Peyer's patch (tissue), 4 donors: ENCODE measurements around the gene OR52I2. TPM values are rescaled to one million over a fixed set of nuclear protein-coding genes. Genes with fewer than 3 reads are reported as not detected.
A peak's percentile ranks its signal among the peaks of the same experiment; 100 is the strongest.

Experiments used
- DNase-seq, 3 donors: peaks; one replicate each; pipeline ENCODE4 v3.0.0-alpha.2; 2017 to 2019
- H3K27ac ChIP-seq, 4 donors: fragments of 200-600 bp; sonication (generic); one replicate each; pipeline ENCODE4 v1.5.1; 2016 to 2019
- H3K27me3 ChIP-seq, 2 donors: fragments of 200-600 bp; sonication (generic); one replicate each; pipeline ENCODE4 v1.5.1; 2019
- H3K36me3 ChIP-seq, 3 donors: fragments of 200-600 bp; sonication (generic); one replicate each; pipeline ENCODE4 v1.5.1; 2016 to 2019
- H3K4me1 ChIP-seq, 4 donors: fragments of 200-600 bp; sonication (generic); one replicate each; pipeline ENCODE4 v1.5.1; 2016 to 2019
- H3K4me3 ChIP-seq, 4 donors: fragments of 200-600 bp; sonication (generic); 1 replicate in 3 of 4; 2 replicates in 1 of 4; pipeline ENCODE4 v1.5.1; 2016 to 2019; ENCODE audit warnings: mild to moderate bottlenecking in 1 of 4
- H3K9me3 ChIP-seq, 4 donors: fragments of 200-600 bp; sonication (generic); one replicate each; pipeline ENCODE4 v1.5.1; 2016 to 2019; ENCODE audit warnings: mild to moderate bottlenecking in 1 of 4
- POLR2A ChIP-seq, 2 donors: fragments of 450-650 bp; IDR thresholded peaks; one replicate each; pipeline ENCODE4 v1.5.1; 2017; ENCODE audit warnings: antibody characterized with exemption in 2 of 2, mild to moderate bottlenecking in 2 of 2, moderate library complexity in 2 of 2
- total RNA-seq, 4 donors: library from RNA; depleted of rRNA; stranded (reverse); fragments of >200 nt; gene quantifications; one replicate each; pipeline ENCODE4 v1.1.0, GENCODE V29; 2016
- TF ChIP-seq, protein P1 (sequence below), 6 experiments: fragments of 450-650 bp in 4 of 6; fragments of 200-600 bp in 2 of 6; sonication (generic) in 1 of 6; IDR thresholded peaks; one replicate each; pipeline ENCODE4 v1.5.1; 2017 to 2019; ENCODE audit warnings: antibody characterized with exemption in 6 of 6, mild to moderate bottlenecking in 3 of 6, moderate library complexity in 1 of 6

The OR52I2 gene
- total RNA-seq, 4 donors from 2014 or later: not detected

DNA sequence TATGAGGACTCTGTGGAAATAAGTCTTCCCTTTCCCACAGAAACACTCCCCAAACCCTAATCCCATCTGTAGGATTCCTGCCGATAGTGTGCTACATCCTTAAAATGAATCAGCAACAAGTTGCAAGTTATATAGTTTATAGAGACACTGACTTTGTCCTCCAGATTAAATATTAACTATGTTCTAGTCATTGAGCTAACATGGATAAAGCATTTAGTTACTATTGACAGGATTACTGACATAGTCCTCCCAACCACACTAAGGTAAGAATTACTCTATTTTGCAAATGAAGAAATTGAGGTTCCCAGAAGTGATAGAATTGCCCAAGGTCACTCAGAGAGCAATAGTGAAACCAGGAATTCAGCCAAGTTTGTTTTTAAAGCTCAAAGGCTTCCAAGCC, 34.7 kb upstream of the OR52I2 start:
- Histone ChIP-seq H3K9me3 (peaks cover 0 to 5% (median 0%) of the 10 kb centered on the region in 4 donors), H3K27ac (peak overlapping the region in 1 of 4 donors; percentile 17), H3K4me1 (no peaks in the 10 kb centered on the region), H3K36me3 (no peaks in the 10 kb centered on the region), H3K4me3 (no peak overlapping the region), H3K27me3 (no peaks in the 10 kb centered on the region)
- TF ChIP-seq, protein P1, sequence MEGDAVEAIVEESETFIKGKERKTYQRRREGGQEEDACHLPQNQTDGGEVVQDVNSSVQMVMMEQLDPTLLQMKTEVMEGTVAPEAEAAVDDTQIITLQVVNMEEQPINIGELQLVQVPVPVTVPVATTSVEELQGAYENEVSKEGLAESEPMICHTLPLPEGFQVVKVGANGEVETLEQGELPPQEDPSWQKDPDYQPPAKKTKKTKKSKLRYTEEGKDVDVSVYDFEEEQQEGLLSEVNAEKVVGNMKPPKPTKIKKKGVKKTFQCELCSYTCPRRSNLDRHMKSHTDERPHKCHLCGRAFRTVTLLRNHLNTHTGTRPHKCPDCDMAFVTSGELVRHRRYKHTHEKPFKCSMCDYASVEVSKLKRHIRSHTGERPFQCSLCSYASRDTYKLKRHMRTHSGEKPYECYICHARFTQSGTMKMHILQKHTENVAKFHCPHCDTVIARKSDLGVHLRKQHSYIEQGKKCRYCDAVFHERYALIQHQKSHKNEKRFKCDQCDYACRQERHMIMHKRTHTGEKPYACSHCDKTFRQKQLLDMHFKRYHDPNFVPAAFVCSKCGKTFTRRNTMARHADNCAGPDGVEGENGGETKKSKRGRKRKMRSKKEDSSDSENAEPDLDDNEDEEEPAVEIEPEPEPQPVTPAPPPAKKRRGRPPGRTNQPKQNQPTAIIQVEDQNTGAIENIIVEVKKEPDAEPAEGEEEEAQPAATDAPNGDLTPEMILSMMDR (IDR thresholded peaks at IDR 0.05): no peak
- no peak for TF ChIP-seq POLR2A (IDR thresholded peaks at IDR 0.05)
- no peak for DNase-seq

DNA sequence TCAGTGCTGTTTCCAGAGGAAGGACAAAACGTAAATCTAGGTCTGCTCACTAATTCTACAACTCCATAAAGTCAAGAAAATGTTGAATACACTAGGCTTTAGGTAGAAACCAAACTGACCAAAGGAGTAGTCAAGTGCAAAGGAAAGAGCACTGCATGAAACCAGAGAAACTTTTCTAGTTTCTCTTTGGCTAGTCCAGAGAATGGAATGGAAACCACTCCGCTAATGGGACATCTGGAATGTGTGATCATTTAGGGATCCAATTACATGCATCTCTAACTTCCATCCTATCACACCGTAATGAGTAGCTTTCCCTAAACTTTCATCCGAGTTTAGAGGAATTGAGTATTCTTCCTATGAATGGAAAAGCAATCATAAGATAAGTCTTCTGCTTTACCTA, 34.1 kb upstream of the OR52I2 start:
- TF ChIP-seq, protein P1 (IDR thresholded peaks at IDR 0.05): no peak
- TF ChIP-seq POLR2A (IDR thresholded peaks at IDR 0.05): no peak
- H3K4me1 ChIP-seq: no peaks in the 10 kb centered on the region
- no peak overlapping the region for H3K4me3 ChIP-seq
- H3K27ac ChIP-seq: peak overlapping the region in 1 of 4 donors; percentile 17
- no peaks in the 10 kb centered on the region for H3K27me3 ChIP-seq
- no peak for DNase-seq
- H3K9me3 ChIP-seq: peaks cover 0 to 5% (median 0%) of the 10 kb centered on the region in 4 donors
- no peaks in the 10 kb centered on the region for H3K36me3 ChIP-seq

DNA sequence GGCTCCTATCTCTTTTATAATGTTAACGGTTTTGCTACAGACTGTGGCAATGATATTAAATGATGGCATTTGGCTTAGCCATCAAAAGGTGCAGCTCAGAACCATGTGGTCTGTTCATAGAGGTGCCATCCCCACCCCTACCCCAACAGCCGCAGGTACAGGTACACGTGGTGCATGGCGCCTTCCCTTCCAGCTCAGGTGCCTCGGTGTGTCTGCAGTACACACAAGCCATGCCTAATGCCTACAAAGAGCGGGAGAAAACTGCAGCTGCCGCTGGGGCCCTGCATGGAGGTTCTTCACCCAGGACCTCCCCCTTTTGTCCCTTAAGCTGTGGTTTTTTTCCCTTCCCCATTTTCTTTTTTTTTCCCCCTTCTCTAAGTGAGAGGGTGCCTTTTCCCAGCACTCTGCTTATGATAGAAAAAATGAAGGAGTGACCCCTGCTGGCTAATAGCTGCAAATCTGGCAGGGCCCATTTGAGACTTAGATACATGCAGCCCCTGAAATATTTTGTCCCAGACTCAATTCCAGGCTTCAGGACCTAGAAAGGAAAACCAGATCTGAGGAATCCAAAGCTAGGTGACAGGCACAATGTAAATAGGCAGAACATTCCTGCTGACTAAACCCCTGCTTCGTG, 30.1 kb upstream of the OR52I2 start:
- DNase-seq: no peak
- Histone ChIP-seq H3K27ac (no peak overlapping the region), H3K4me3 (no peak overlapping the region), H3K27me3 (no peaks in the 10 kb centered on the region), H3K9me3 (peaks cover 0 to 5% (median 0%) of the 10 kb centered on the region in 4 donors), H3K36me3 (no peaks in the 10 kb centered on the region), H3K4me1 (no peaks in the 10 kb centered on the region)
- TF ChIP-seq, protein P1 (IDR thresholded peaks at IDR 0.05): peak in 3 of 6 experiments; percentile 31 to 45 (median 39)
- no peak for TF ChIP-seq POLR2A (IDR thresholded peaks at IDR 0.05)

DNA sequence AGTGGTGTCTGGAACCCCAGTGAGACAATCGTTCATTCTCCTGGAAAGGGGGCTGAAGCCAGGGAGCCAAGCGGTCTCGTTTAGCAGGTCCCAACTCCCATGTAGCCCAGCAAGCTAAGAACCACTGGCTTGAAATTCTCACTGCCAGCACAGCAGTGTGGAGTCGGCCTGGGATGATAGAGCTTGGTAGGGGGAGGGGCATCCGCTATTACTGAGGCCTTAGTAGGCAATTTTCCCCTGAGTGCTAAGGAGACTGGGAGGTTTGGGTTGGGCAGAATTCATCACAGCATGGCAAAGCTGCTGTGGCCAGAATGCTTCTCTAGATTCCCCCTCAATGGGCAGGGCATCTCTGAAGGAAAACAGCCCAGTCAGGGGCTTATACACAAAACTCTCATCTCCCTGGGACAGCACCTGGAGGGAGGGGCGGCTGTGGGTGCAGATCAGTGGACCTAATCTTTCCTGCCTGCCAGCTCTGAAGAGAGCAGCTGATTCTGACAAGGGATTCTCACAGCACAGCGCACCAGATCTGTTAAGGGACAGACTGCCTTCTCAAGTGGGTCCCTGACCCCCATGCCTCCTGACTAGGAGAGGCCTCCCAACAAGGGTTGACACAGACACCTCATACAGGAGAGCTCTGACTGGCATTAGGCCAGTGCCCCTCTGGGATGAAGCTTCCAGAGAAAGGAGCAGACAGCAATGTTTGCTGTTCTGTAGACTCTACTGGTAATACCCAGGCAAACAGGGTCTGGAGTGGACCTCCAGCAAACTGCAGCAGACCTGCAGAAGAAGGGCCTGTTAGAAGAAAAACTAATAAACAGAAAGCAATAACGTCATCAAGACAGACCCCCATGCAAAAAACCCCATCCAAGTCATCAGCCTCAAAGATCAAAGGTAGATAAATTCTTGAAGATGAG, 21.8 kb upstream of the OR52I2 start:
- H3K27me3 ChIP-seq: no peaks in the 10 kb centered on the region
- TF ChIP-seq, protein P1 (IDR thresholded peaks at IDR 0.05): no peak
- no peak for TF ChIP-seq POLR2A (IDR thresholded peaks at IDR 0.05)
- DNase-seq: no peak
- H3K4me3 ChIP-seq: no peak overlapping the region
- no peaks in the 10 kb centered on the region for H3K4me1 ChIP-seq
- no peak overlapping the region for H3K27ac ChIP-seq
- H3K9me3 ChIP-seq: no peaks in the 10 kb centered on the region
- H3K36me3 ChIP-seq: no peaks in the 10 kb centered on the region

DNA sequence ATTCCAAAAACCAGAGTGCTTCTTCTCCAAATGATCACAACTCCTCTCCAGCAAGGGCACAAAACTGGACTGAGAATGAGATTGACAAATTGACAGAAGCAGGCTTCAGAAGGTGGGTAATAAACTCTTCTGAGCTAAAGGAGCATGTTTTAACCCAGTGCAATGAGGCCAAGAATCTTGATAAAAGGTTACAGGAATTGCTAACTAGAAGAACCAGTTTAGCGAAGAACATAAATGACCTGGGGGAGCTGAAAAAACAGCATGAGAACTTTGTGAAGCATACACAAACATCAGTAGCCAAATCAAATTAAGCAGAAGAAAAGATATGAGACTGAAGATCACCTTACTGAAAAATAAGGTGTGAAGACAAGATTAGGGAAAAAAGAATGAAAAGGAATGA, 21.1 kb upstream of the OR52I2 start:
- TF ChIP-seq, protein P1 (IDR thresholded peaks at IDR 0.05): no peak
- TF ChIP-seq POLR2A (IDR thresholded peaks at IDR 0.05): no peak
- no peak for DNase-seq

More for the DNA sequence above, 21.1 kb upstream of the OR52I2 start:
- no peak overlapping the region for H3K27ac ChIP-seq
- no peaks in the 10 kb centered on the region for H3K4me1 ChIP-seq
- no peaks in the 10 kb centered on the region for H3K36me3 ChIP-seq
- no peaks in the 10 kb centered on the region for H3K9me3 ChIP-seq
- H3K4me3 ChIP-seq: no peak overlapping the region
- no peaks in the 10 kb centered on the region for H3K27me3 ChIP-seq
